HG03175 (cell line): ENCODE data around the gene SLC22A3.

Experiments
- ATAC-seq: cut with Tn5 transposase; IDR thresholded peaks from one replicate; pipeline ENCODE4 v1.9.1; 2021; ENCODE audit warnings: mild to moderate bottlenecking, moderate library complexity; ENCODE audit not compliant: unreplicated experiment

The SLC22A3 gene

DNA sequence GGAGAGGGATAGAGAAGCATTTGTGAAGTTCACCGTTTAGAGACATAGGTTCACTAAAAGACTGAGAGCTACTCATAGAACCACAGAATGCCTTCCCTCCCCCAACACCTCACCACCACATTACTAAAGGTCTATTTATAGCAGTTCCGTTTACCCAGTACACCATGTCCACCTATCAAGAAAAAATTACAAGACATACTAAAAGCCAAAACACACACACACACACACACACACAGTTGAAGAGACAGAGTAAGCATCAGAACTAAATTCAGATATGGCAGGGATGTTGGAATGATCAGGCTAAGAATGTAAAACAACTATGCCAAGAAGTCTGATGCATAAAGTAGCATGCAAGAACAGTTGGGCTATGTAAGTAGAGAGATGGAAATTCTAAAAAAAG lies 52.3 kb downstream of the SLC22A3 start:
- no peak for ATAC-seq

- ATAC-seq = no peak
These were observed 60.4 kb downstream of the SLC22A3 start for GRCh38 chr6:160408528-160408927.

- no peak for ATAC-seq
These were observed 64.8 kb downstream of the SLC22A3 start for GRCh38 chr6:160412993-160413392.

GRCh38 chr6:160417146-160417545 lies 69.0 kb downstream of the SLC22A3 start:
- ATAC-seq = no peak

GRCh38 chr6:160417550-160417949 lies 69.4 kb downstream of the SLC22A3 start:
- no peak for ATAC-seq

DNA sequence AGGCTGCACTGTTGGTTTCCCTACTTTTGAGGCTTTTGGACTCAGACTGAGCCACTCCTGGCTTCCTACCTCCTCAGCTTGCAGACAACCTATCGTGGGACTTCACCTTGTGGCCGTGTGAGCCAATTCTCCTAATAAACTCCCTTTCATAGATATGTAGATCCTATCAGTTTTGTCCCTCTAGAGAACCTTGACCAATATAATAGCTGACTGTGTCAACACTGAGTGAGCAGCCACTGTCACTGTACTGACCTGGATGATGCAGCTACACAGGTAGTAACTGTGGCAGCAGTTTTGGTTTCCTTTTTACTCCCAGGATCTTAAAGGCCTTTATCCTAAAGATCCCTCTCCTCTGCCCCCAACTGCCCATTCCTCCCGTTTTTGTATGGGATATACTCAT lies 70.2 kb downstream of the SLC22A3 start:
- ATAC-seq = no peak

DNA sequence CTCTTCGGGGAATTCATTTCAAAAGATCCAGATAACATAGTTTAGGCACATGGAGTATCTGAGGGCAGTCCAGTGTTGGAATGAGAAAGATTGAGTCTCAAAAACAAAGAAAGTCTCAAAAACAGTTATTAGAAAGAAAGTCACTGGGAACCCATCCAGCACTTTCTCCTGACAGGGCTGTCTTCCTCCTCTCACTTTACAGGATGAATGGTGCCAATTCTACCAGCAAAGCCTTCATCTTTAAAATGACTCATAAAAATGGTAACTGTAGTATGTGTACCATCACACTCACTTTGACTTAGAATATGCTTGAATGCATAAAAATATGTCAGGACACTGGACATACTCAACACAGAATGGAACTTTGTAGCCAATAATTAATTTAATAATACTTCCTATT lies 71.3 kb downstream of the SLC22A3 start:
- ATAC-seq = no peak

GRCh38 chr6:160420253-160420968 lies 72.2 kb downstream of the SLC22A3 start:
- ATAC-seq = no peak

DNA sequence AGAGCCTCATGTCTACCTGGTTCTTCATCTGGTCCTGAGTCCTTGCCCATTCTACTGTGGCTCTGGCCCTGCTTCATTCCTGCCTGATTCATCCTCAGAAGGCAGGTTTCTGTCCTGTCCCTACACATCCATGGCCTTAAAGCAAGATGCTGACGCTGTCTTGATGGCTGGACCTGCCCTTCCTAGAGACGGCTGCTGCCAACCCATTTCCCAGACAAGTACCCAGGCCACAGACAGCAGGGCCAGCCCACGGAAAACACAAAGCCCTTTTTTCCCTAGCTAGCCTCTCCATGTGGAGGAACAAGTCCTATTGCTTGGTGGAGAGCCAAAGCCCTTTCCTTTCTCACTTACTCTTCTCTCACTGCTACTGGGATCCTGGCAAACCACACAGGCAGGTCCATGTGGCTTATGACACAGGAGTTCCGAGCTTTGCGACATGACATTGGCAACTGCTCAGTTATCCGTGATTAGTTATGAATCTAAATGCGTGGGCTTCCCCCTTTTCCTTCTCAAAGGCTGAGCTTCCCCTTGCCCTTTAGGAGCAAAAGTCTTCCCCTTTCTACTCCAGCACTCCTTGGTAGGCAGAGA lies 72.9 kb downstream of the SLC22A3 start:
- ATAC-seq = no peak

- no peak for ATAC-seq
These were observed 73.7 kb downstream of the SLC22A3 start for GRCh38 chr6:160421854-160422253.

DNA sequence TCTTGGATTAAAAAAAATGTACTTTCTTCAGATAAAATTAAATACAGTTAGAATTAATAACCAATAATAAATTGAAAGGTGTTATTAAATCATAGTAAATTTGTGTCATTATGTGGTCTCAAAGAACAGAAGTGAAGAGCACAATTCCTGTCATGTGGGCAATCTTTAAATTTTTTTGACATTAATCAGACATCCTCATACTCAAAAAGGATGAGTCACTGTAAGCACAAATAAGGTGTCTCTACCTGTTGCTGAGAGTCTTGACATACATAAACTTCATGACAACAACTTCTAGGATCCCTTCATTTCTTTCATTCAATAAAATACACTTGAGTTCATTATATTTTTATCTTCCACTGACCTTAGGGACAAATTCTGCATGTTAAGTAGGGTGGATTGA lies 76.1 kb downstream of the SLC22A3 start:
- ATAC-seq = no peak

DNA sequence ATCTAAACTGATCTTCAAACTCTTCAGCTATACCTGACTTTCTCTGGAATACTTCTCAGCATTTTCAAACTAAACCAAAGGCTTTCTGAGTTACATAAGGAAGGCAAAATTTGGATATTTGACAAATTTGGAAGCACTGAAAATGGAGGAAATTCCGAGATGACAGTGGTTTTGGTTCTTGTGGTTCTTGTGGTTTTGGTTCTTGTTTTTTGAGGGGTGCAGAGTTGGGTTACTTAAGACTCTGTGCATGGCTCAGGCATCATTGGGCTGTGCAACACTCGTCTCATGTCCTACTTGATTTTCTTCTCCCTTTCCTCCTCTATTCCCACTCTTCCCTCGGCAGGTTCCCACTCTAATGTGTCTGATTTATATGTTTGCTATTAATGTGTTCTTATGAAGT lies 78.0 kb downstream of the SLC22A3 start:
- ATAC-seq = no peak

GRCh38 chr6:160427312-160428068 lies 79.3 kb downstream of the SLC22A3 start:
- no peak for ATAC-seq

DNA sequence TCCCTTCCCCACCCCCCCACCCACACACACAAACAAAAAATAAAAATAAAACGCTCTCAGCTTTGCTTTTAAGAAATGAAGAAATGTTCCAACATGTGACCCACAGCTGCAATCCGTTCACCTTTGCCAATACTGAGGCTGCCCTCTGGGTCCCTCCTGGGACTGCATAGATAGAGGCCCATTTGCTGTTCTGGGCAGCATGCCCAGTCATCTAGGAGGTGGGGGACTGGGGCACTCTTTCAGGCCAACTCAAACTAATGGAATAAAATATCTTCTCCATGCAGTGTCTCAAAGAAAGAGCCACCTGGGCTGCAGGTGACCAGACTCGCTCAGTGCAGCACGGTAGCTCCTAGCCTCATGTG lies 79.9 kb downstream of the SLC22A3 start:
- no peak for ATAC-seq

DNA sequence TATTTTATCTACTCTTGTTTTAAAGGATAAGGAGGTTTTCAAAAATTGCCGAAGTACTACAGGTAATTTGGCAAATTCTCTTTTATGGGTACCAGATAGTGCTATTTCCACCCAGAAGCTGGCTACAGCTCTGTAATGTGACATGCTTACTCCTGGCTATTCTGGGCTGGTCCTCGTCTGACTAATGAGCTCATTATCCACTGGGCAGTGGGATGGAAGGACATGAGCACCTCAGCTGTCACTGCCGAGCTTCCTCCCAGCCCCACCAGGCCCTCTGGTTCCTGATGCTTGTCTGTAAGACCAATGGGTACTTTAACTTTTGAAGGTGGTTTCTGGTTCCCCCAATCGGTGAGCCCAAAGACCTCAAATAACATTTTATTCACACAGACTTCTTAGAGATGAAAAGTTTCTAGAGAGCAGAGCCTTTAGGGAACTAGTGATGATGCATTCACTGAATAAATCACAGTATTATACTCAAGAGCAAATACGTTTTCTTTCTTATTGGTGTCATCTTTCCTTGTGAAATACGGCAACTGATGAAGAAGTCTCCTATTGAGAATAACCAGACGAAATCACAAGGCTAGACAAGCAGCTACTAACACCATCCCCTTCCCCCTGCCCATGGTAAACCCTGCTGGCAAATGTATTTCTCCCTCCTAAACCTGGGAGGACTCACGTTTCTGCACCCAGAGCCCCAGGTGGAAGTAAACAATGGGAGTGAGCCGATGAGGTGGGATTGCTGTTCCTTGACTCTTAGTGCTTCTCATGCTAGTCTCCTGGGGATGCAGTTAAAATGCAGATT lies 80.8 kb downstream of the SLC22A3 start:
- no peak for ATAC-seq

- ATAC-seq = no peak
These were observed 81.4 kb downstream of the SLC22A3 start for GRCh38 chr6:160429620-160429895.

DNA sequence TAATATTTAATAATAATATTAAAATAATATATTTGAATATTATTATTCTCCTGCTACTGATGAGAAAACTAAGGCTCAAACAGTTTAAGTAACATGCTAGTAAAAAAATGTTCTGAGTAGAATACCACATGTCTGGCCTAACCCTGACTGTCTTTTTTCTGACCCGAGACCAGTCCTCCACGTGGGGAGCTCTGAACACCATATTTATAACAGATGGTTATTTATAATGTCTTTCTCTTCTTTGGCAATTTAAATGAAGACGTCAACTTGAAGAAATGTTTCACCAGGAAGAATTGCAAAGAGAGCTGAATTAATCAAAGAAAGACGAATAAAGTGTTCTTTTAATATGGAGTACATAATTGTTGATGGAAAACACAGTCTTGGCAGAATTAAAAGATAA lies 82.0 kb downstream of the SLC22A3 start:
- no peak for ATAC-seq

- ATAC-seq = no peak
These were observed 82.6 kb downstream of the SLC22A3 start for GRCh38 chr6:160430751-160431150.

DNA sequence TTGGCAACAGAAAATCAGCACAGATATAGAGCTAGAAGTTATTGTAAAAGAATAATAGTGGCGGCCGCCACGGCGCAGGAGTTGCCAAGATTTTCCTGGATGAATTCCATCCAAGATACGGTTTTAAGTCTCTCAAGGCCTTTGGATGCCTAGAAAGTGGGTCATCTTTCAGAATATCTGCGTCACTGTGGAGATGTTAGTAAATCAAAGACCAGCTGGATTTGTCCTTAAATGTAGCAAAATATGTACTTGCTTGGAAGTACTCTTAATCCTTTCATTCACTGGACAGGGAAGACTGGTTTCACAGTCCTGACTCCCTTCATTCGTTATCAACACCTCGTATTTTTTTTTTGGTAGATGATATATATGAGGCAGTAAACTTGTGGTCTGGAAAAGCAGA lies 83.0 kb downstream of the SLC22A3 start:
- ATAC-seq = no peak

- ATAC-seq = no peak
These were observed 83.7 kb downstream of the SLC22A3 start for GRCh38 chr6:160431791-160432404.

- no peak for ATAC-seq
These were observed 87.8 kb downstream of the SLC22A3 start for GRCh38 chr6:160435935-160436334.
